HG03060 (cell line): Measurements from ENCODE around the gene CCDC85B.

Experiments
- ATAC-seq: cut with Tn5 transposase; IDR thresholded peaks from one replicate; pipeline ENCODE4 v1.9.1; 2021; ENCODE audit warnings: low read depth, moderate number of reproducible peaks; ENCODE audit not compliant: unreplicated experiment

The CCDC85B gene

GRCh38 chr11:65925397-65925796 lies 34.9 kb downstream of the CCDC85B start:
- ATAC-seq = no peak

GRCh38 chr11:65927904-65928397 lies 37.5 kb downstream of the CCDC85B start:
- no peak for ATAC-seq

- no peak for ATAC-seq
These were observed 38.2 kb downstream of the CCDC85B start for GRCh38 chr11:65928667-65929066.

- no peak for ATAC-seq
These were observed 41.5 kb downstream of the CCDC85B start for GRCh38 chr11:65931773-65932557.

- no peak for ATAC-seq
These were observed 42.1 kb downstream of the CCDC85B start for GRCh38 chr11:65932558-65932919.

GRCh38 chr11:65934014-65934413 lies 43.5 kb downstream of the CCDC85B start:
- no peak for ATAC-seq

- ATAC-seq = no peak
These were observed 47.3 kb downstream of the CCDC85B start for GRCh38 chr11:65937766-65938165.
